IPS-11a (cell line): ENCODE results near the gene HK1.
"Not testable (repeated sequence)": the region's sequence is repeated elsewhere in the genome, so short reads cannot be mapped to it uniquely, and the experiment has no call there.

ENCODE experiments used
- H3K4me3 ChIP-seq: one replicate; pipeline ENCODE4 v1.5.1; 2013; ENCODE audit warnings: low read depth, low read length, control low read depth

HK1 gene

GRCh38 chr10:69254877-69255276, 23.4 kb upstream of the HK1 start:
- no peak overlapping the region for H3K4me3 ChIP-seq

GRCh38 chr10:69259547-69260243, 18.6 kb upstream of the HK1 start:
- no peak overlapping the region for H3K4me3 ChIP-seq

- no peak overlapping the region for H3K4me3 ChIP-seq
Measured at GRCh38 chr10:69261184-69261583, 17.1 kb upstream of the HK1 start.

GRCh38 chr10:69262292-69262751, 16.0 kb upstream of the HK1 start:
- H3K4me3 ChIP-seq = no peak overlapping the region

GRCh38 chr10:69265521-69265920, 12.8 kb upstream of the HK1 start:
- H3K4me3 ChIP-seq = no peak overlapping the region

GRCh38 chr10:69268761-69269416, 9.4 kb upstream of the HK1 start:
- no peak overlapping the region for H3K4me3 ChIP-seq

GRCh38 chr10:69269761-69270160, 8.5 kb upstream of the HK1 start:
- no peak overlapping the region for H3K4me3 ChIP-seq

- H3K4me3 ChIP-seq = no peak overlapping the region
Measured at GRCh38 chr10:69270990-69271389, 7.3 kb upstream of the HK1 start.

GRCh38 chr10:69272624-69273023, 5.7 kb upstream of the HK1 start:
- H3K4me3 ChIP-seq = no peak overlapping the region

GRCh38 chr10:69275444-69275843, 2.9 kb upstream of the HK1 start:
- H3K4me3 ChIP-seq = no peak overlapping the region

- H3K4me3 ChIP-seq = no peak overlapping the region
Measured at GRCh38 chr10:69276503-69276902, 1.8 kb upstream of the HK1 start.

GRCh38 chr10:69279110-69279509, 814 bp downstream of the HK1 start:
- no peak overlapping the region for H3K4me3 ChIP-seq

GRCh38 chr10:69281507-69282413, 3.5 kb downstream of the HK1 start:
- no peak overlapping the region for H3K4me3 ChIP-seq

GRCh38 chr10:69284402-69284801, 6.1 kb downstream of the HK1 start:
- not testable (repeated sequence) for H3K4me3 ChIP-seq

GRCh38 chr10:69285699-69286098, 7.4 kb downstream of the HK1 start:
- no peak overlapping the region for H3K4me3 ChIP-seq

GRCh38 chr10:69287181-69287580, 8.9 kb downstream of the HK1 start:
- no peak overlapping the region for H3K4me3 ChIP-seq

GRCh38 chr10:69290993-69291392, 12.7 kb downstream of the HK1 start:
- H3K4me3 ChIP-seq = no peak overlapping the region

- no peak overlapping the region for H3K4me3 ChIP-seq
Measured at GRCh38 chr10:69292459-69292858, 14.2 kb downstream of the HK1 start.

- no peak overlapping the region for H3K4me3 ChIP-seq
Measured at GRCh38 chr10:69295027-69295636, 16.8 kb downstream of the HK1 start.

GRCh38 chr10:69303632-69304051, 25.3 kb downstream of the HK1 start:
- no peak overlapping the region for H3K4me3 ChIP-seq

GRCh38 chr10:69306421-69306820, 28.1 kb downstream of the HK1 start:
- H3K4me3 ChIP-seq = no peak overlapping the region
